Stomach (tissue), 9 donors: ENCODE results near the gene RAB7B. TPM values are rescaled to one million over a fixed set of nuclear protein-coding genes. Genes with fewer than 3 reads are reported as not detected.

Experiments used
- DNase-seq, 2 donors: peaks; one replicate each; pipeline versions ENCODE4 v3.0.0 to v3.0.0-alpha.2; 2013 to 2019
- H3K27ac ChIP-seq, 5 donors: fragments of 200-600 bp in 4 of 5; sonication (generic) in 4 of 5; one replicate each; pipeline ENCODE4 v1.5.1; 2013 to 2019; ENCODE audit warnings: mild to moderate bottlenecking in 1 of 5, moderate library complexity in 1 of 5
- H3K27me3 ChIP-seq, 3 donors: fragments of 200-600 bp; sonication (generic); one replicate each; pipeline ENCODE4 v1.5.1; 2017 to 2019; ENCODE audit warnings: mixed run types in 1 of 3
- H3K36me3 ChIP-seq, 4 donors: fragments of 200-600 bp; sonication (generic); 1 replicate in 3 of 4; 2 replicates in 1 of 4; pipeline ENCODE4 v1.5.1; 2016 to 2019
- H3K4me1 ChIP-seq, 4 donors: fragments of 200-600 bp; sonication (generic); one replicate each; pipeline ENCODE4 v1.5.1; 2016 to 2019
- H3K4me3 ChIP-seq, 4 donors: fragments of 200-600 bp; sonication (generic) in 3 of 4; one replicate each; pipeline ENCODE4 v1.5.1; 2016 to 2019; ENCODE audit warnings: mild to moderate bottlenecking in 1 of 4
- H3K9me3 ChIP-seq, 4 donors: fragments of 200-600 bp; sonication (generic); one replicate each; pipeline ENCODE4 v1.5.1; 2016 to 2019
- CTCF ChIP-seq, 7 experiments: fragments of 450-650 bp in 4 of 7; fragments of 200-600 bp in 3 of 7; sonication (generic) in 3 of 7; IDR thresholded peaks; one replicate each; pipeline ENCODE4 v1.5.1; 2016 to 2019; ENCODE audit warnings: antibody characterized with exemption in 7 of 7, control low read depth in 2 of 7, mild to moderate bottlenecking in 1 of 7
- EP300 ChIP-seq: sonication (generic); formaldehyde crosslinking; IDR thresholded peaks from one replicate; pipeline ENCODE4 v1.6.1; 2017; ENCODE audit warnings: antibody characterized with exemption
- POLR2A ChIP-seq, 4 donors: fragments of 450-650 bp; IDR thresholded peaks; one replicate each; pipeline ENCODE4 v1.6.1; 2016; ENCODE audit warnings: antibody characterized with exemption in 4 of 4, control low read depth in 2 of 4, mild to moderate bottlenecking in 1 of 4, moderate library complexity in 1 of 4
- POLR2AphosphoS5 ChIP-seq, 3 donors: sonication (generic); formaldehyde crosslinking; IDR thresholded peaks; one replicate each; pipeline ENCODE4 v1.6.1; 2016; ENCODE audit warnings: antibody characterized with exemption in 3 of 3
- WGBS, 5 donors: extraction: QIAGEN DNeasy Blood & Tissue Kit in 3 of 5; methylation state at CpG; one replicate each; pipeline versions ENCODE4 v1.1.5 to v1.1.7; 2013 to 2018; 5-methylcytosine and 5-hydroxymethylcytosine counted together
- intact Hi-C: fragments of 100-400 bp; cut with DNase I; formaldehyde crosslinking; loops from one replicate; pipeline ENCODE4 v1.15.1; 2023; ENCODE audit warnings: low total_unique reads
- polyA plus RNA-seq, 3 donors: library from polyadenylated mRNA; stranded (reverse); fragments of 200-250 nt; gene quantifications; one replicate each; pipeline ENCODE4 v1.2.3, GENCODE V29; 2013
- total RNA-seq, 5 donors: library from RNA; depleted of rRNA; stranded (reverse); fragments of >200 nt; gene quantifications; one replicate each; pipeline versions ENCODE4 v1.1.0 to v1.2.3, GENCODE V29; 2014 to 2016
- donor health status: healthy with polysubstance abuse.
- donor health status: Bipolar disorder and iron deficiency.
- donor health status: healthy.

RAB7B gene
- total and polyA plus RNA-seq, 8 donors = 0.89 to 14.0 (median 6.2) TPM; not detected in 1

GRCh38 chr1:205992218-205992882, 10.8 kb downstream of the RAB7B start:
- no peak overlapping the region for H3K4me3 ChIP-seq
- no peak overlapping the region for H3K27ac ChIP-seq
- H3K27me3 ChIP-seq = no peaks in the 10 kb centered on the region
- no peaks in the 10 kb centered on the region for H3K9me3 ChIP-seq
- intact Hi-C loops = no loop called here
- peaks cover 0 to 47% (median 31%) of the 10 kb centered on the region in 4 donors for H3K36me3 ChIP-seq
- DNase-seq = no peak
- H3K4me1 ChIP-seq = no peaks in the 10 kb centered on the region
- WGBS, 5 donors = 93 to 97% (median 95%) methylated on average over 13 to 14 of the region's 14 CpGs
- TF ChIP-seq CTCF (IDR thresholded peaks at IDR 0.05) (no peak), POLR2AphosphoS5 (IDR thresholded peaks at IDR 0.05) (no peak), POLR2A (IDR thresholded peaks at IDR 0.05) (no peak), EP300 (no peak)

- WGBS, 5 donors = 79 to 90% (median 87%) methylated on average over 4 of the region's 4 CpGs
- no peaks in the 10 kb centered on the region for H3K27me3 ChIP-seq
- H3K9me3 ChIP-seq = no peaks in the 10 kb centered on the region
- H3K4me3 ChIP-seq = no peak overlapping the region
- TF ChIP-seq EP300 (no peak), POLR2AphosphoS5 (IDR thresholded peaks at IDR 0.05) (no peak), CTCF (IDR thresholded peaks at IDR 0.05) (no peak), POLR2A (IDR thresholded peaks at IDR 0.05) (no peak)
- H3K27ac ChIP-seq = no peak overlapping the region
- intact Hi-C loops = no loop called here
- DNase-seq = no peak
- peaks cover 0 to 10% (median 3%) of the 10 kb centered on the region in 4 donors for H3K4me1 ChIP-seq
- H3K36me3 ChIP-seq = peaks cover 0 to 47% (median 31%) of the 10 kb centered on the region in 4 donors
These were observed 12.0 kb downstream of the RAB7B start for GRCh38 chr1:205991237-205991636.

GRCh38 chr1:205990226-205990625, 13.0 kb downstream of the RAB7B start:
- H3K27me3 ChIP-seq = no peaks in the 10 kb centered on the region
- no peak overlapping the region for H3K27ac ChIP-seq
- H3K4me1 ChIP-seq = peaks cover 0 to 10% (median 3%) of the 10 kb centered on the region in 4 donors
- H3K36me3 ChIP-seq = peaks cover 0 to 47% (median 31%) of the 10 kb centered on the region in 4 donors
- TF ChIP-seq EP300 (no peak), POLR2AphosphoS5 (IDR thresholded peaks at IDR 0.05) (no peak), POLR2A (IDR thresholded peaks at IDR 0.05) (no peak), CTCF (IDR thresholded peaks at IDR 0.05) (no peak)
- H3K9me3 ChIP-seq = no peaks in the 10 kb centered on the region
- DNase-seq = no peak
- 78 to 91% (median 89%) methylated on average over 2 of the region's 2 CpGs for WGBS, 5 donors
- intact Hi-C loops = no loop called here
- no peak overlapping the region for H3K4me3 ChIP-seq

GRCh38 chr1:205989786-205990185, 13.4 kb downstream of the RAB7B start:
- intact Hi-C loops = no loop called here
- 75 to 82% (median 79%) methylated on average over 5 of the region's 5 CpGs for WGBS, 5 donors

More at GRCh38 chr1:205989786-205990185, 13.4 kb downstream of the RAB7B start:
- H3K4me1 ChIP-seq = peaks cover 0 to 10% (median 3%) of the 10 kb centered on the region in 4 donors
- no peaks in the 10 kb centered on the region for H3K27me3 ChIP-seq
- peaks cover 0 to 47% (median 31%) of the 10 kb centered on the region in 4 donors for H3K36me3 ChIP-seq
- no peaks in the 10 kb centered on the region for H3K9me3 ChIP-seq
- no peak for TF ChIP-seq CTCF (IDR thresholded peaks at IDR 0.05)
- TF ChIP-seq POLR2AphosphoS5 (IDR thresholded peaks at IDR 0.05) = no peak
- no peak for TF ChIP-seq EP300
- TF ChIP-seq POLR2A (IDR thresholded peaks at IDR 0.05) = no peak
- no peak for DNase-seq
- no peak overlapping the region for H3K27ac ChIP-seq
- no peak overlapping the region for H3K4me3 ChIP-seq
